Breast epithelium (tissue), 4 donors: ENCODE results near the gene CCDC80. TPM values are rescaled to one million over a fixed set of nuclear protein-coding genes. Genes with fewer than 3 reads are reported as not detected.

ENCODE experiments used
- DNase-seq, 2 donors: peaks; one replicate each; pipeline ENCODE4 v3.0.0-alpha.2; 2019; ENCODE audit warnings: low spot score in 2 of 2
- H3K27ac ChIP-seq, 2 donors: fragments of 200-600 bp; sonication (generic) in 1 of 2; one replicate each; pipeline ENCODE4 v1.5.1; 2016 to 2019; ENCODE audit warnings: mild to moderate bottlenecking in 1 of 2
- H3K27me3 ChIP-seq, 2 donors: fragments of 200-600 bp; sonication (generic) in 1 of 2; one replicate each; pipeline versions ENCODE4 v1.5.1 to v1.6.0; 2017 to 2019; ENCODE audit warnings: control low read depth in 1 of 2, mild to moderate bottlenecking in 1 of 2
- H3K36me3 ChIP-seq: fragments of 200-600 bp; one replicate; pipeline ENCODE4 v1.5.1; 2019
- H3K4me1 ChIP-seq, 2 donors: fragments of 200-600 bp; sonication (generic); one replicate each; pipeline ENCODE4 v1.5.1; 2016 to 2019; ENCODE audit warnings: control low read depth in 1 of 2
- H3K4me3 ChIP-seq, 3 donors: fragments of 200-600 bp; sonication (generic); 1 replicate in 2 of 3; 2 replicates in 1 of 3; pipeline ENCODE4 v1.5.1; 2016 to 2019; ENCODE audit warnings: mild to moderate bottlenecking in 3 of 3, moderate library complexity in 2 of 3
- H3K9me3 ChIP-seq, 2 donors: fragments of 200-600 bp; sonication (generic) in 1 of 2; one replicate each; pipeline ENCODE4 v1.5.1; 2016 to 2019; ENCODE audit warnings: control low read depth in 1 of 2
- POLR2A ChIP-seq: fragments of 450-650 bp; IDR thresholded peaks from one replicate; pipeline ENCODE4 v1.6.1; 2016; ENCODE audit warnings: antibody characterized with exemption, mild to moderate bottlenecking, moderate library complexity
- POLR2AphosphoS5 ChIP-seq, 3 donors: sonication (generic); formaldehyde crosslinking; IDR thresholded peaks; one replicate each; pipeline ENCODE4 v1.6.1; 2017; ENCODE audit warnings: antibody characterized with exemption in 3 of 3
- intact Hi-C: fragments of 100-400 bp; cut with DNase I; formaldehyde crosslinking; loops from one replicate; pipeline ENCODE4 v1.15.1; 2023; ENCODE audit warnings: low total_unique reads
- total RNA-seq, 3 donors: library from RNA; depleted of rRNA; stranded (reverse); fragments of >200 nt; gene quantifications; one replicate each; pipeline ENCODE4 v1.1.0, GENCODE V29; 2016
- TF ChIP-seq, protein P1 (sequence below), 3 donors: fragments of 450-650 bp; IDR thresholded peaks; one replicate each; pipeline ENCODE4 v1.5.1; 2016 to 2017; ENCODE audit warnings: antibody characterized with exemption in 3 of 3, mild to moderate bottlenecking in 3 of 3, moderate library complexity in 3 of 3

CCDC80 gene
- total RNA-seq, 3 donors from 2014 or later = 38.7 to 430 (median 42.0) TPM

DNA sequence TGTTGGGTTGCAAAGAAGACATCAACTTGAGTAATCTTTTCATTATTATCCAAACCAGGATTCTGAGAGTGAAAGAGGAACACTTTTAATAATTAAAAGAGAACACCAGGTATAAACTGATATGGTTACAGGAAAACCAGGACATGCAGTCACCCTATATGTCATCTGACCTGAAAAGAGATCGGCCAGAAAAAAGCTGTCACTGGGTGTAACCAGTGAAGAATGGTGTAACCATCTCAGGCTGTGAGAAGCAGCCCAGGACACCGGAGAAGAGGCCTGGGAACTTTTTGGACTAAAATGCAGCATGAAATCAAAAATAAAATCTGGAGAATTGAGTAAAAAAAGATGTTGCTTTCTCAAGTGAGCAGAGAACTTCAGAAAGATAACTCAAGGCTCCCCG, 10.1 kb upstream of the CCDC80 start:
- intact Hi-C loops = no loop called here
- TF ChIP-seq POLR2AphosphoS5 (IDR thresholded peaks at IDR 0.05) (no peak), POLR2A (no peak)
- TF ChIP-seq, protein P1, sequence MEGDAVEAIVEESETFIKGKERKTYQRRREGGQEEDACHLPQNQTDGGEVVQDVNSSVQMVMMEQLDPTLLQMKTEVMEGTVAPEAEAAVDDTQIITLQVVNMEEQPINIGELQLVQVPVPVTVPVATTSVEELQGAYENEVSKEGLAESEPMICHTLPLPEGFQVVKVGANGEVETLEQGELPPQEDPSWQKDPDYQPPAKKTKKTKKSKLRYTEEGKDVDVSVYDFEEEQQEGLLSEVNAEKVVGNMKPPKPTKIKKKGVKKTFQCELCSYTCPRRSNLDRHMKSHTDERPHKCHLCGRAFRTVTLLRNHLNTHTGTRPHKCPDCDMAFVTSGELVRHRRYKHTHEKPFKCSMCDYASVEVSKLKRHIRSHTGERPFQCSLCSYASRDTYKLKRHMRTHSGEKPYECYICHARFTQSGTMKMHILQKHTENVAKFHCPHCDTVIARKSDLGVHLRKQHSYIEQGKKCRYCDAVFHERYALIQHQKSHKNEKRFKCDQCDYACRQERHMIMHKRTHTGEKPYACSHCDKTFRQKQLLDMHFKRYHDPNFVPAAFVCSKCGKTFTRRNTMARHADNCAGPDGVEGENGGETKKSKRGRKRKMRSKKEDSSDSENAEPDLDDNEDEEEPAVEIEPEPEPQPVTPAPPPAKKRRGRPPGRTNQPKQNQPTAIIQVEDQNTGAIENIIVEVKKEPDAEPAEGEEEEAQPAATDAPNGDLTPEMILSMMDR (IDR thresholded peaks at IDR 0.05) = no peak

DNA sequence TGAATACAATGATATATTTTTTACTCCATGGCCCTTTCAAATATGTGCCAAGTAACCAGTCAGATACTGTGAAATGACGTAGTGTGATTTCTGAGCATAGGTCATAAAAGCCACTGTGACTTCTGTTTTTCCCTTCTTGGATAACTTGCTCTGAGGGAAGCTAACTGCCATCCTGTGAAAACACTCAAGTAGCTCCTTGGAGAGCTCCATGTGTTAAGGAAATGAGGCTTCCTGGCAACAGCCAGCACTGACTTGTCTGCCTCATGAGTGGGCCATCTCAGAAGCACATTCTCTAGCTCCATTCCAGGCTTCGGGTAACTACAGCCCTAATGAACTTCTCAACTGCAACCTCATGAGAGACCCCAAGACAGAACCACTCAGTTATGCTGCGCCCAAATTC, 9.5 kb upstream of the CCDC80 start:
- intact Hi-C loops = no loop called here
- no peaks in the 10 kb centered on the region for H3K9me3 ChIP-seq
- H3K27me3 ChIP-seq = no peaks in the 10 kb centered on the region
- no peaks in the 10 kb centered on the region for H3K4me1 ChIP-seq
- no peak overlapping the region for H3K27ac ChIP-seq
- DNase-seq = no peak
- TF ChIP-seq POLR2AphosphoS5 (IDR thresholded peaks at IDR 0.05) = no peak
- TF ChIP-seq, protein P1 (IDR thresholded peaks at IDR 0.05) = no peak
- no peak for TF ChIP-seq POLR2A
- H3K36me3 ChIP-seq = no peaks in the 10 kb centered on the region
- no peak overlapping the region for H3K4me3 ChIP-seq

More for the DNA sequence above, 10.1 kb upstream of the CCDC80 start:
- Histone ChIP-seq H3K4me3 (no peak overlapping the region), H3K27me3 (no peaks in the 10 kb centered on the region), H3K4me1 (no peaks in the 10 kb centered on the region), H3K9me3 (no peaks in the 10 kb centered on the region), H3K27ac (no peak overlapping the region), H3K36me3 (no peaks in the 10 kb centered on the region)
- DNase-seq = no peak

DNA sequence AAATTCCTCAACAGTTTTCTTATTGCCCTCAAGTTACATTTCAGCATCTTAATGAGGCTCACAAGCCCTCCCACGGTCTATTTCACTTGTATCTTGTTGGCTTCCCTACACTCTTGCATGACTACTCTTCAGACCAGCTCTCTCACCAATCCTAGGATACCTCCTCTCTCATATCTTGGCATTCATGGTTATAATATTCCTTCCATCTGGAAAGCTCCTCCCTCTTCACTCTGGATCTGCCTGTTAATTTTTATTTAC, 8.5 kb upstream of the CCDC80 start:
- H3K9me3 ChIP-seq = no peaks in the 10 kb centered on the region

DNA sequence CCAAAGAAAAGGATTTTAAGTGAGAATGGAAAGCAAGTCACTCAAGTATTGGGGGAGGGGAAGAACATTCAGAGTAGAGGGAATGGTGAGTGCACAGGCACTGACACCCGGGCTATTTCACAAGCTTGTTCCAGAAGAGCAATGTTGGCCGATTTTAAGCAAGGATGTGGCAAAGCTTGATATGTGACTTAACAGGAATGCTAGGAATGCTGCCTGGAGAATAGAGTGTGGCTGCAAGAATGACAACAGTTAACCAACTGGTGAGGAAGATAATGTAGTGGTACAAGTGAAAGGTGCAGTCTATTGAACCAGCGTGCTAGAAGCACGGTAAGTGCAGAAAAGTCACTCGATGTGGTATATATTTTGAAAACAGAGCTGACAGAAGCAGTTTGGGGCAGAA, 6.2 kb upstream of the CCDC80 start:
- intact Hi-C loops = no loop called here
- Histone ChIP-seq H3K36me3 (no peaks in the 10 kb centered on the region), H3K27ac (no peak overlapping the region), H3K4me3 (no peak overlapping the region), H3K4me1 (no peaks in the 10 kb centered on the region), H3K9me3 (no peaks in the 10 kb centered on the region), H3K27me3 (no peaks in the 10 kb centered on the region)
- no peak for DNase-seq
- TF ChIP-seq POLR2A (no peak), POLR2AphosphoS5 (IDR thresholded peaks at IDR 0.05) (peak in 1 of 3 donors; percentile 23)
- TF ChIP-seq, protein P1 (IDR thresholded peaks at IDR 0.05) = no peak

More for the DNA sequence above, 8.5 kb upstream of the CCDC80 start:
- TF ChIP-seq, protein P1 (IDR thresholded peaks at IDR 0.05) = no peak
- no peak for TF ChIP-seq POLR2A
- TF ChIP-seq POLR2AphosphoS5 (IDR thresholded peaks at IDR 0.05) = no peak
- H3K27me3 ChIP-seq = no peaks in the 10 kb centered on the region
- H3K27ac ChIP-seq = no peak overlapping the region
- no peaks in the 10 kb centered on the region for H3K4me1 ChIP-seq
- DNase-seq = no peak
- intact Hi-C loops = no loop called here
- no peaks in the 10 kb centered on the region for H3K36me3 ChIP-seq
- no peak overlapping the region for H3K4me3 ChIP-seq

DNA sequence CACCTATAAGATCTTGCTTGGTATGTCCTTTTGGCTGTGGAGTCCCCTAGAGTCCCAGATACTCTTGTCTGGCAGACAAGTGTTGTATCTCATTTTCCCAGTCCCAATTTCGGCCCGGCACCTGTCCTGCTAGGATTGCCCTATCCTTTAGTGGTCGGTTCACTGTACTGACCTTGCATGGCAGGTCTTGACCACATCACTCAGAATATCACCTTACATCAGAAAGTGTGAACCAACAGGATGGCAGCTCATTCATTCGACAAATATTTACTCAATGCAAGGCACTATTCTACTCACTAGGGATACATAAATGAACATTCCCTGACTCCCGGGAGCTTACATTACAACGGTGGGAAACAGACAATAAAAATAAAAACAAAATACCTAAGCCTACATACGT, 5.7 kb upstream of the CCDC80 start:
- H3K4me3 ChIP-seq = no peak overlapping the region
- intact Hi-C loops = no loop called here
- DNase-seq = no peak
- TF ChIP-seq POLR2AphosphoS5 (IDR thresholded peaks at IDR 0.05) (no peak), POLR2A (no peak)
- TF ChIP-seq, protein P1 (IDR thresholded peaks at IDR 0.05) = no peak
- H3K36me3 ChIP-seq = no peaks in the 10 kb centered on the region
- H3K27me3 ChIP-seq = no peaks in the 10 kb centered on the region
- H3K9me3 ChIP-seq = no peaks in the 10 kb centered on the region
- no peaks in the 10 kb centered on the region for H3K4me1 ChIP-seq
- H3K27ac ChIP-seq = no peak overlapping the region
